HG02938 (cell line): ENCODE data around the gene ZDHHC14.

Experiments used
- ATAC-seq: cut with Tn5 transposase; IDR thresholded peaks from one replicate; pipeline ENCODE4 v1.9.1; 2021; ENCODE audit warnings: mild to moderate bottlenecking, moderate library complexity; ENCODE audit not compliant: unreplicated experiment

Gene ZDHHC14

GRCh38 chr6:157653521-157653920 is 272.5 kb downstream of the ZDHHC14 start:
- no peak for ATAC-seq

GRCh38 chr6:157655139-157655538 is 274.1 kb downstream of the ZDHHC14 start:
- ATAC-seq, result no peak

- ATAC-seq, result no peak
Measured at GRCh38 chr6:157656437-157656997, 275.5 kb downstream of the ZDHHC14 start.

- no peak for ATAC-seq
Measured at GRCh38 chr6:157657754-157658153, 276.8 kb downstream of the ZDHHC14 start.

GRCh38 chr6:157658301-157658700 is 277.3 kb downstream of the ZDHHC14 start:
- no peak for ATAC-seq

GRCh38 chr6:157659536-157660271 is 278.7 kb downstream of the ZDHHC14 start:
- no peak for ATAC-seq

- ATAC-seq, result no peak
Measured at GRCh38 chr6:157660414-157660813, 279.4 kb downstream of the ZDHHC14 start.

GRCh38 chr6:157661652-157662051 is 280.7 kb downstream of the ZDHHC14 start:
- ATAC-seq, result no peak

GRCh38 chr6:157663261-157663660 is 282.3 kb downstream of the ZDHHC14 start:
- no peak for ATAC-seq

GRCh38 chr6:157665180-157665579 is 284.2 kb downstream of the ZDHHC14 start:
- ATAC-seq, result no peak

- no peak for ATAC-seq
Measured at GRCh38 chr6:157666729-157667128, 285.7 kb downstream of the ZDHHC14 start.

GRCh38 chr6:157667211-157668008 is 286.4 kb downstream of the ZDHHC14 start:
- no peak for ATAC-seq

- no peak for ATAC-seq
Measured at GRCh38 chr6:157668009-157668401, 287.0 kb downstream of the ZDHHC14 start.

- ATAC-seq, result no peak
Measured at GRCh38 chr6:157668713-157669112, 287.7 kb downstream of the ZDHHC14 start.

- no peak for ATAC-seq
Measured at GRCh38 chr6:157669323-157669722, 288.3 kb downstream of the ZDHHC14 start.

GRCh38 chr6:157669747-157670216 is 288.8 kb downstream of the ZDHHC14 start:
- no peak for ATAC-seq

- no peak for ATAC-seq
Measured at GRCh38 chr6:157670466-157671186, 289.6 kb downstream of the ZDHHC14 start.

- ATAC-seq, result no peak
Measured at GRCh38 chr6:157672726-157673412, 291.9 kb downstream of the ZDHHC14 start.

GRCh38 chr6:157673596-157673995 is 292.6 kb downstream of the ZDHHC14 start:
- no peak for ATAC-seq

GRCh38 chr6:157674061-157674460 is 293.1 kb downstream of the ZDHHC14 start:
- no peak for ATAC-seq

GRCh38 chr6:157675831-157676230 is 294.8 kb downstream of the ZDHHC14 start:
- no peak for ATAC-seq
